ENCODE data around the gene NPEPPS. TPM values are rescaled to one million over a fixed set of nuclear protein-coding genes. Genes with fewer than 3 reads are reported as not detected.

NPEPPS gene
- total and polyA plus RNA-seq, 10 donors, result 19.2 to 165 (median 107) TPM

DNA sequence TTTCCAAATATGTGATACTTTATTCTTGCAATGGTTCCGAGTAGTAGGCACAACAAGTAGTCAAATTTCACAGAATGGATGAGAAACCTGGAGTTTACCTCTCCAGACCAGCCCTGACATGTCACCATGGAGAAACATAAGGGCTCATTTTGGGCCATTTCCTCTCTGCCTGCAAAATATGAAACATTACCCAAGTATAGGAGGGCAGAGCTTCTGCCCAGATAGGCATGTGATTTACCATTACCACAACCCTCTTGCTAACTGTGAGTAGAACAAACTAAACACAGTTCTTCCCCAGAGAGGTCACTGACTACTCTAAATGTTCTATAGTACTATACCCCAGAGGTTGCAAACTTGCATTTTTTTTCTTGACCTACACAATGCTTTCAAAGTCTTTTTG lies 103.1 kb downstream of the NPEPPS start:
- Histone ChIP-seq H3K27ac (no peak overlapping the region), H3K27me3 (replicated peaks in 1 of 7) (no peaks in the 10 kb centered on the region), H3K36me3 (peaks cover 0 to 80% (median 8%) of the 10 kb centered on the region in 6 donors), H3K4me3 (no peak overlapping the region), H3K9me3 (no peaks in the 10 kb centered on the region), H3K4me1 (no peaks in the 10 kb centered on the region)
- TF ChIP-seq POLR2A (IDR thresholded peaks at IDR 0.05) (no peak), POLR2AphosphoS5 (IDR thresholded peaks at IDR 0.05) (no peak)
- TF ChIP-seq, protein P1, sequence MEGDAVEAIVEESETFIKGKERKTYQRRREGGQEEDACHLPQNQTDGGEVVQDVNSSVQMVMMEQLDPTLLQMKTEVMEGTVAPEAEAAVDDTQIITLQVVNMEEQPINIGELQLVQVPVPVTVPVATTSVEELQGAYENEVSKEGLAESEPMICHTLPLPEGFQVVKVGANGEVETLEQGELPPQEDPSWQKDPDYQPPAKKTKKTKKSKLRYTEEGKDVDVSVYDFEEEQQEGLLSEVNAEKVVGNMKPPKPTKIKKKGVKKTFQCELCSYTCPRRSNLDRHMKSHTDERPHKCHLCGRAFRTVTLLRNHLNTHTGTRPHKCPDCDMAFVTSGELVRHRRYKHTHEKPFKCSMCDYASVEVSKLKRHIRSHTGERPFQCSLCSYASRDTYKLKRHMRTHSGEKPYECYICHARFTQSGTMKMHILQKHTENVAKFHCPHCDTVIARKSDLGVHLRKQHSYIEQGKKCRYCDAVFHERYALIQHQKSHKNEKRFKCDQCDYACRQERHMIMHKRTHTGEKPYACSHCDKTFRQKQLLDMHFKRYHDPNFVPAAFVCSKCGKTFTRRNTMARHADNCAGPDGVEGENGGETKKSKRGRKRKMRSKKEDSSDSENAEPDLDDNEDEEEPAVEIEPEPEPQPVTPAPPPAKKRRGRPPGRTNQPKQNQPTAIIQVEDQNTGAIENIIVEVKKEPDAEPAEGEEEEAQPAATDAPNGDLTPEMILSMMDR (IDR thresholded peaks at IDR 0.05 in 8 of 11, conservative IDR thresholded peaks at IDR 0.05 in 3 of 11), result no peak
- no peak for DNase-seq
- intact Hi-C loops (cut with DNase I; ENCODE audit: low total_unique reads), result no loop called here
- WGBS, 5 donors, result 94 to 96% (median 96%) methylated on average over 1 of the region's 1 CpG

DNA sequence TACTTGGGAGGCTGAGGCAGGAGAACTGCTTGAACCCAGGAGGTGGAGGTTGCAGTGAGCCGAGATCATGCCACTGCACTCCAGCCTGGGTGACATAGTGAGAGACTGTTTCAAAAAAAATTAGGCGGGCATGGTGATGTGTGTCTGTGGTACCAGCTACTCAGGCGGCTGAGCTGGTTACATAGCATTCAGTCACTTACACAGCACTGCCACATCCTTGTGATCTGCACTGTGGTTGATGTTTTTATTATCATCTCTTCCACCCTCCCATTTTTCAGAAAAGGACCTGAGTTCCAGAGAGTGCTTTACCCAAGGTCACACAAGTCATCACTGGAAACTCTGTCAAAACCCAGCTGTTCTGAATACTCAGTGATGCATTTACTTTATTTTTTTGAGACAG lies 104.0 kb downstream of the NPEPPS start:
- no peaks in the 10 kb centered on the region for H3K4me1 ChIP-seq
- peaks cover 0 to 80% (median 8%) of the 10 kb centered on the region in 6 donors for H3K36me3 ChIP-seq
- no peak overlapping the region for H3K4me3 ChIP-seq
- no peak for TF ChIP-seq POLR2A (IDR thresholded peaks at IDR 0.05)
- H3K27me3 ChIP-seq (replicated peaks in 1 of 7), result no peaks in the 10 kb centered on the region
- 83 to 100% (median 94%) methylated on average over 3 of the region's 3 CpGs for WGBS, 5 donors
- DNase-seq, result no peak
- intact Hi-C loops (cut with DNase I; ENCODE audit: low total_unique reads), result no loop called here
- H3K9me3 ChIP-seq, result no peaks in the 10 kb centered on the region
- H3K27ac ChIP-seq, result no peak overlapping the region

DNA sequence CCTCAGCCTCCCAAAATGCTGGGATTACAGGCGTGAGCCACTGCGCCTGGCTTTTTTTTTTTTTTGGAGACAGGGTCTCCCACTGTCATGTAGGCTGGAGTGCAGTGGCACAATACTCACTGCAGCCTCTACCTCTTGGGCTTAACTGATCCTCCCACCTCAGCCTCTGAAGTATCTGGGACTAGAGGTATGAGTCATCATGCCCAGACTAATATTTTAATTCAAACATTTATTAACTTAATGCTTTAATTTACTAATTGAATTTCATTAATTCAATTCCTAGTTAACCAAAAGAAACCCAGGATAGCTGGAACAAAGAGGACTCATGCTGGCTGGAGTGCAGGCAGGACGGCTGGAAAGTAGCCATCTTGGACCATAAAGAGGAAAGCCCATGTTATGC lies 104.8 kb downstream of the NPEPPS start:
- TF ChIP-seq POLR2A (IDR thresholded peaks at IDR 0.05), result no peak
- TF ChIP-seq, protein P1 (IDR thresholded peaks at IDR 0.05 in 8 of 11, conservative IDR thresholded peaks at IDR 0.05 in 3 of 11), result no peak
- no peak for TF ChIP-seq POLR2AphosphoS5 (IDR thresholded peaks at IDR 0.05)
- no peaks in the 10 kb centered on the region for H3K4me1 ChIP-seq
- no peaks in the 10 kb centered on the region for H3K9me3 ChIP-seq
- no peaks in the 10 kb centered on the region for H3K27me3 ChIP-seq (replicated peaks in 1 of 7)
- H3K27ac ChIP-seq, result no peak overlapping the region
- H3K36me3 ChIP-seq, result peaks cover 0 to 74% (median 8%) of the 10 kb centered on the region in 6 donors
- no peak overlapping the region for H3K4me3 ChIP-seq
- 90 to 95% (median 94%) methylated on average over 3 of the region's 3 CpGs for WGBS, 5 donors
- no peak for DNase-seq
- intact Hi-C loops (cut with DNase I; ENCODE audit: low total_unique reads), result no loop called here

DNA sequence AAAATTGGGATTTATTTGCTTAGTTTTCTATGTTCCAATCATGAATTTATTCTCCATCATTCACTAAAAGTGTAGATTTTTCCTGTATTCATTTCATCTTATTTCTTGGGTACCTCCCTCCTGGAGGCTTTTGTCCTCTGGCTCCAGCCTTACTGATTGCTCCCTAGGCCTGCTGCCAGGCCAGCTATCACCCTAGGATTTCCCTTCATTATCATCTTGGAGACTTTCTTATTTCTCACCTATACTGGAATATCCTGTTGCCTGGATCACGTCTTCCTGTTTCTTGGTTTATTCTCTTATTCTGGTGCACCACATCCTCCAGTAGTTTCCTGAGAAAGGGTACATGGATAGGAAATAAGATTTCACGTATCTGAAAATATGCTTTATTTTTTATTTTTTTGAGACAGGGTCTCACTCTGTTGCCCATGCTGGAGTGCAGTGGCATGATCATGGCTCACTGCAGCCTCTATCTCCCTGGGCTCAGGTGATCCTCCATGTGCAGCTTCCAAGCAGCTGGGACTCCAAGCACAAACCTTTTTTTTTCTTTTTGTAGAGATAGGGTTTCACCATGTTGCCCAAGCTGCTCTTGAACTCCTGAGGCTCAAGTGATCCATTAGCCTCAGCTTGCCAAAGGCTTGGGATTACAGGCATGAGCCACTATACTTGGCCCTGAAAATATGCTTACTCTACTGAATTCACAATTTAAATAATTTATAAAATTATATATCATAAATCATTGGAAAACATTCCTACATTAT lies 105.5 kb downstream of the NPEPPS start:
- TF ChIP-seq POLR2AphosphoS5 (IDR thresholded peaks at IDR 0.05) (no peak), POLR2A (IDR thresholded peaks at IDR 0.05) (no peak)
- TF ChIP-seq, protein P1 (IDR thresholded peaks at IDR 0.05 in 8 of 11, conservative IDR thresholded peaks at IDR 0.05 in 3 of 11), result no peak
- no peaks in the 10 kb centered on the region for H3K27me3 ChIP-seq (replicated peaks in 1 of 7)
- peaks cover 0 to 68% (median 7%) of the 10 kb centered on the region in 6 donors for H3K36me3 ChIP-seq
- 34 to 51% (median 41%) methylated on average over 2 of the region's 2 CpGs for WGBS, 5 donors
- no peak overlapping the region for H3K4me3 ChIP-seq
- H3K9me3 ChIP-seq, result no peaks in the 10 kb centered on the region
- H3K4me1 ChIP-seq, result no peaks in the 10 kb centered on the region
- no peak for DNase-seq
- intact Hi-C loops (cut with DNase I; ENCODE audit: low total_unique reads), result no loop called here
- H3K27ac ChIP-seq, result no peak overlapping the region
